Peyer's patch (tissue), 4 donors: ENCODE measurements around the gene PABPC1L. TPM values are rescaled to one million over a fixed set of nuclear protein-coding genes. Genes with fewer than 3 reads are reported as not detected.
"Not testable (repeated sequence)": the region's sequence is repeated elsewhere in the genome, so short reads cannot be mapped to it uniquely, and the experiment has no call there.

Source experiments
- DNase-seq, 3 donors: peaks; one replicate each; pipeline ENCODE4 v3.0.0-alpha.2; 2017 to 2019
- H3K27ac ChIP-seq, 4 donors: fragments of 200-600 bp; sonication (generic); one replicate each; pipeline ENCODE4 v1.5.1; 2016 to 2019
- H3K27me3 ChIP-seq, 2 donors: fragments of 200-600 bp; sonication (generic); one replicate each; pipeline ENCODE4 v1.5.1; 2019
- H3K36me3 ChIP-seq, 3 donors: fragments of 200-600 bp; sonication (generic); one replicate each; pipeline ENCODE4 v1.5.1; 2016 to 2019
- H3K4me1 ChIP-seq, 4 donors: fragments of 200-600 bp; sonication (generic); one replicate each; pipeline ENCODE4 v1.5.1; 2016 to 2019
- H3K4me3 ChIP-seq, 4 donors: fragments of 200-600 bp; sonication (generic); 1 replicate in 3 of 4; 2 replicates in 1 of 4; pipeline ENCODE4 v1.5.1; 2016 to 2019; ENCODE audit warnings: mild to moderate bottlenecking in 1 of 4
- H3K9me3 ChIP-seq, 4 donors: fragments of 200-600 bp; sonication (generic); one replicate each; pipeline ENCODE4 v1.5.1; 2016 to 2019; ENCODE audit warnings: mild to moderate bottlenecking in 1 of 4
- POLR2A ChIP-seq, 2 donors: fragments of 450-650 bp; IDR thresholded peaks; one replicate each; pipeline ENCODE4 v1.5.1; 2017; ENCODE audit warnings: antibody characterized with exemption in 2 of 2, mild to moderate bottlenecking in 2 of 2, moderate library complexity in 2 of 2
- total RNA-seq, 4 donors: library from RNA; depleted of rRNA; stranded (reverse); fragments of >200 nt; gene quantifications; one replicate each; pipeline ENCODE4 v1.1.0, GENCODE V29; 2016
- TF ChIP-seq, protein P1 (sequence below), 6 experiments: fragments of 450-650 bp in 4 of 6; fragments of 200-600 bp in 2 of 6; sonication (generic) in 1 of 6; IDR thresholded peaks; one replicate each; pipeline ENCODE4 v1.5.1; 2017 to 2019; ENCODE audit warnings: antibody characterized with exemption in 6 of 6, mild to moderate bottlenecking in 3 of 6, moderate library complexity in 1 of 6

PABPC1L gene
- total RNA-seq = 100 to 1,000 TPM in 1 of 4 donors, 10 to 100 TPM in 3; 10.5 to 123 (median 33.6) TPM

DNA sequence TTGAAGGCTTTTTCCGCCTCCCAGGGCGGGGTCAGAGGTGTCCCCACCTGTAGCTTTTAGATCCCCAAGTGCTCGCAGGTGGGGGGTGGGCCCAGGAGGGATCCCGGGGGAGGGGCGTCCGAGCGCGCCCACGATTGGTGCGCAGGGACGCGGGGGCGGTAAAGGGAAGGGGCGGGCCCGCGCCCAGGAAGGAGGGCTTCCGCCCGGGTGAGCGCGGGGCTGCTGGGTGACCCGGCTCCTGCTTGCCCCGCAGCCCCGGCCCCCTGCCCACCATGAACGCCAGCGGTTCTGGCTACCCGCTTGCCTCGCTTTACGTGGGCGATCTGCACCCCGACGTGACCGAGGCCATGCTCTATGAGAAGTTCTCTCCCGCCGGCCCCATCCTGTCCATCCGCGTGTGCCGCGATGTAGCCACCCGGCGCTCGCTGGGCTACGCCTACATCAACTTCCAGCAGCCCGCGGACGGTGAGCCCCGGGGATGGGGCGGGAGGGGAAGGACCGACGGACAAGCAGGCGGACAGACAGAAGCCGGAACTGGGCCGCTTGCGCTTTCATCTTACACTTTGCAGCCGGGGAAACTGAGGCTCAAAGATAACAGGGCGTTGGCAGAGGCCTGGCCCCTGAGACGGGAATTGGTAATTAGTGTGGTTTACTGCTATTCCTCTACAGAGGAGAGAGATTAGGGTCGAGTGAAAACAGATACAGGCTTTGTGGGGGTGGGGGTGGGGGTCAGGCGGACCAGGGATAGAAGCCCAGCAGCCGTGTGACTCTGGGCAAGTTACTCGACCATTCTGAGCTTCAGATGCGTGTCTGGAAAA is at the start of gene PABPC1L:
TSS of gene PABPC1L (plus strand) at position 189 of the 818 bp plus-strand sequence. CDS start at position 273, 84 bp downstream.
- peak within 1 kb of the TSS; percentile 43 to 77 (median 62) for H3K4me3 ChIP-seq
- peak; percentile 84 to 90 (median 85) for DNase-seq
- peaks cover 0 to 18% (median 3%) of the 10 kb centered on the region in 4 donors for H3K4me1 ChIP-seq
- peak within 1 kb of the TSS in 1 of 4 donors; percentile 73 for H3K27ac ChIP-seq
- peaks cover 0 to 29% (median 0%) of the 10 kb centered on the region in 3 donors for H3K36me3 ChIP-seq
- no peaks in the 10 kb centered on the region for H3K9me3 ChIP-seq
- H3K27me3 ChIP-seq = no peaks in the 10 kb centered on the region
- TF ChIP-seq POLR2A (IDR thresholded peaks at IDR 0.05) = no peak
- TF ChIP-seq, protein P1, sequence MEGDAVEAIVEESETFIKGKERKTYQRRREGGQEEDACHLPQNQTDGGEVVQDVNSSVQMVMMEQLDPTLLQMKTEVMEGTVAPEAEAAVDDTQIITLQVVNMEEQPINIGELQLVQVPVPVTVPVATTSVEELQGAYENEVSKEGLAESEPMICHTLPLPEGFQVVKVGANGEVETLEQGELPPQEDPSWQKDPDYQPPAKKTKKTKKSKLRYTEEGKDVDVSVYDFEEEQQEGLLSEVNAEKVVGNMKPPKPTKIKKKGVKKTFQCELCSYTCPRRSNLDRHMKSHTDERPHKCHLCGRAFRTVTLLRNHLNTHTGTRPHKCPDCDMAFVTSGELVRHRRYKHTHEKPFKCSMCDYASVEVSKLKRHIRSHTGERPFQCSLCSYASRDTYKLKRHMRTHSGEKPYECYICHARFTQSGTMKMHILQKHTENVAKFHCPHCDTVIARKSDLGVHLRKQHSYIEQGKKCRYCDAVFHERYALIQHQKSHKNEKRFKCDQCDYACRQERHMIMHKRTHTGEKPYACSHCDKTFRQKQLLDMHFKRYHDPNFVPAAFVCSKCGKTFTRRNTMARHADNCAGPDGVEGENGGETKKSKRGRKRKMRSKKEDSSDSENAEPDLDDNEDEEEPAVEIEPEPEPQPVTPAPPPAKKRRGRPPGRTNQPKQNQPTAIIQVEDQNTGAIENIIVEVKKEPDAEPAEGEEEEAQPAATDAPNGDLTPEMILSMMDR (IDR thresholded peaks at IDR 0.05) = no peak

DNA sequence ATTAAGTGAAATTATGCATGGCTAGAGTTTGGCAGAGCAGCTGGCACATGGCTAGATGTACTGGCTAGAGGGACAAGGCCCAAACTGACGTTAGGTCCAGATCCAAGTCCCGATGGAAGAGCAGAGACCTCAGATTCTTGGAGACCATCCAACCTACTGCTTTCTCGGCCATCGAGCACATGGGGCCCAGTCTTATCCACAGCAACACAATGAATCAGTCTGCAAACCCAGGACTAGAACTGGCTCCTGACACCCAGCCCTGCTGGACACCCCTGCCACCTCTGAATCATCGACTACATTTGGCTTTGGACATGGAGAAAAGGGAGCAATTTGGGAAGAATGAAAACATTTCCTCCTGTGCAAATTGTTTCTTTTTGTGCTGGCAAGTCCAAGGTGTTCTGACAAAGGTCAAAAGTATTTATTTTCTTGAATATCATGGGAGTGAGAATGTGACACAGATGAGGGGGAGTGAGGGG is 48.3 kb upstream of the PABPC1L start:
- Histone ChIP-seq H3K4me3 (no peak overlapping the region), H3K4me1 (peaks cover 0 to 5% (median 0%) of the 10 kb centered on the region in 4 donors), H3K9me3 (no peaks in the 10 kb centered on the region), H3K27ac (no peak overlapping the region), H3K27me3 (no peaks in the 10 kb centered on the region), H3K36me3 (no peaks in the 10 kb centered on the region)
- TF ChIP-seq POLR2A (IDR thresholded peaks at IDR 0.05) = no peak
- TF ChIP-seq, protein P1 (IDR thresholded peaks at IDR 0.05) = no peak
- DNase-seq = no peak

DNA sequence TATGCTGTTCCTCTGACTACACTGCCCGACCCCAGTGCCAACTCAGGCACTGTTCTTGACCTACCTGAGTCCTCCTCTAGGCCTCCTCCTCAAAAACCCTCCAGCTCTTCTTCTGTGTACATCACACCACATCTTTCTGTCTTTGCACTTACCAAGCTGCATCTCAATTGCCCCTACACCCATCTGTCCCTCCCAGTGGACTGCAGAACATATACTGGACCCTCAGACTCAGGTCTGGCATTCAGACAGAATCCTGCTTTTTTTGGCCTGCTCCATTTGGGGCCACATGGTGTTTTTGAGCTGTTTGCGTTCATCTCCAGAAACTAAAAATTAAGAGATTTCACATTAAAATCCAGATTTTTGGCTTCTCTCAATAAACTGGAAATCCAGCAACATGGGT is 47.6 kb upstream of the PABPC1L start:
- Histone ChIP-seq H3K4me1 (peaks cover 0 to 5% (median 0%) of the 10 kb centered on the region in 4 donors), H3K9me3 (no peaks in the 10 kb centered on the region), H3K27me3 (no peaks in the 10 kb centered on the region), H3K36me3 (no peaks in the 10 kb centered on the region), H3K27ac (no peak overlapping the region), H3K4me3 (no peak overlapping the region)
- DNase-seq = no peak
- no peak for TF ChIP-seq POLR2A (IDR thresholded peaks at IDR 0.05)
- TF ChIP-seq, protein P1 (IDR thresholded peaks at IDR 0.05) = no peak

DNA sequence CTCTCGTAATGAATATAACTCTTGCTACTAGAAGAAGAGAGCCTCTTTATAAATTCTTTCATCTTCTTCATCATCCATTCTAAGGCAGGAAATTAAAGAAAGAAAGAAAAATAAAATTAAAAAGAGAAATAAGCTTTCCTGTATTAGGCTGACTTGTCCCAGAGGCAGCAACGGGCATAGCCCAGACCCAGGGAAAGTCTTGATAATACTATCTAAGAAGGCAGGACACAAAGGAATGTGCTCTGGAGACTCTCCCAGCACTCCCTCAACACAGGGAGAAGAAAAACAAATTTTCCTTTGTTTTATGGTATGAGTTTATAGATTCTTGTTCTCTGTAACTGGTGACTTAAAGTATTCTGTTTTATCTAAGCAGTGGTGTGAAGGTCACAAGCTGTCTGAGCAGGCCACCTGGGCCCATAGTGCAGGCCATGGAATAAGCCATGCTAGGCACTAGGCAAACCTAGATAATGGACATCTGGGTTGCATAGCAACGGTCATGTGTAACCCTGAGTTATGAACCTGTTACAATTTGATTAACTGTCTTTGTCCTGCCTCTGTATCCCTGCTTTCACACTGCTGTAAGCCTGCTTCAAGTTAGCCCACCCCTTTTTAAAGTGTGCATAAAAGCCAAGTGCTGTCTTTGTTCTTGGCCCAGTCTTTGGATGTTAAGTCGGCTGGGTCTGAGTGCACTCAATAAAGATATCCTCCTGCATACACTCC is 46.3 kb upstream of the PABPC1L start:
- H3K27ac ChIP-seq, H3K4me1 ChIP-seq, DNase-seq, H3K36me3 ChIP-seq, H3K9me3 ChIP-seq, H3K27me3 ChIP-seq, H3K4me3 ChIP-seq: not testable (repeated sequence)

DNA sequence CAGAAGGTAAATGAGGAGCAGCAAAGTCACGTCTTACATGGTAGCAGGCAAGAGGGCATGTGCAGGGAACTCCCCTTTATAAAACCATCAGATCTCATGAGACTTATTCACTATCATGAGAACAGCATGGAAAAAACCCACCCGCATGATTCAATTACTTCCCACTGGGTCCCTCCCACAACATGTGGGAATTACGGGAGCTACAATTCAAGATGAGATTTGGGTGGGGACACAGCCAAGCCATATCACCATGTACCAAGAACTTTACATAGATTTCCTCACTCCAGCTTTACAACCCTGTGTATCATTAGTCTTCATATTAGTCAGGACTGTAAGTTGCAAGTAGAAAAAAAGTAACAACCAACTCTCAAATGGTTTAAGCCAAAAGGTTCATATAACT is 45.4 kb upstream of the PABPC1L start:
- H3K27me3 ChIP-seq, DNase-seq, H3K27ac ChIP-seq, H3K36me3 ChIP-seq, H3K9me3 ChIP-seq, H3K4me1 ChIP-seq, H3K4me3 ChIP-seq: not testable (repeated sequence)

DNA sequence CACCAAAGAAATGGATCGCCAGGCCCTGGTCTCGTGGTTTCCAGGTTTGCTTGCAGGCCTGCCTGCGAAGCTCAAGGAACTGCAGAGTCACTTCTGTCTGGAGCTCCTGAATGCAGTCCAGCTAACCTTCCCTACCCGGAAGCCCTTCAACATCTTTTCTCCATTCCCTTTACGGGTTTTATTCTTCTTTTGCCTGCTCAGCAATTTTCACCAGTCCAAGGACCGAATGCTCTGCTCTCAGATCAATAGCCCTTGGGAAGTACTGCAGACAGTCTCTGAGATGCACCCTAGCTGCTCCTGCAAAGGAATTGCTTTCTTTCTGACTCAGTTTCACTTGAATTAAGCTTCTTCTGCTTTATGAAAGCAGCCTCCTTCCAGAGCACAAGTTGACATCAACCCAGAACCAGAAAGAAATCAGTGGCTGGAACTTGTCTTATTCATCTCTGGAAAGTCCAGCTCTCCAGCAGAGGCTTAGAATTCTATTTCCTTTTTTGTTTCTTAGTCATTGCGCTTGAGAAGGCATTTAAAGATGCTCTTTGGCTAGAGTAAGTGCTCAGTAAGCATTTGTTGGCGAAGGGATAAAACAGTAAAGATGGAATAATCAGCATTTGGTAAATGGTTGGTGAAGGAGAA is 43.0 kb upstream of the PABPC1L start:
- Histone ChIP-seq H3K4me1 (no peaks in the 10 kb centered on the region), H3K36me3 (no peaks in the 10 kb centered on the region), H3K27ac (no peak overlapping the region), H3K9me3 (no peaks in the 10 kb centered on the region), H3K4me3 (no peak overlapping the region), H3K27me3 (no peaks in the 10 kb centered on the region)
- TF ChIP-seq, protein P1 (IDR thresholded peaks at IDR 0.05) = no peak
- no peak for TF ChIP-seq POLR2A (IDR thresholded peaks at IDR 0.05)
- DNase-seq = no peak
